Peyer's patch (tissue), 4 donors: ENCODE results near the gene GFPT1.

ENCODE experiments used
- CTCF ChIP-seq, 6 experiments: fragments of 450-650 bp in 4 of 6; fragments of 200-600 bp in 2 of 6; sonication (generic) in 1 of 6; IDR thresholded peaks; one replicate each; pipeline ENCODE4 v1.5.1; 2017 to 2019; ENCODE audit warnings: antibody characterized with exemption in 6 of 6, mild to moderate bottlenecking in 3 of 6, moderate library complexity in 1 of 6
- POLR2A ChIP-seq, 2 donors: fragments of 450-650 bp; IDR thresholded peaks; one replicate each; pipeline ENCODE4 v1.5.1; 2017; ENCODE audit warnings: antibody characterized with exemption in 2 of 2, mild to moderate bottlenecking in 2 of 2, moderate library complexity in 2 of 2

- TF ChIP-seq CTCF (IDR thresholded peaks at IDR 0.05) = no peak
- TF ChIP-seq POLR2A (IDR thresholded peaks at IDR 0.05) = no peak
Observed at GRCh38 chr2:69429491-69430183, 42.6 kb upstream of the GFPT1 start.
